Osteoblast (primary cell): ENCODE data around the gene CSK. TPM values are rescaled to one million over a fixed set of nuclear protein-coding genes. Genes with fewer than 3 reads are reported as not detected.

ENCODE experiments used
- DNase-seq: peaks from one replicate; pipeline ENCODE4 v3.0.0; 2011; ENCODE audit warnings: low spot score, mixed read lengths; ENCODE audit not compliant: insufficient read length; ENCODE audit errors: missing footprints
- H2AFZ ChIP-seq: 2 replicates; pipeline ENCODE4 v1.6.0; 2011; ENCODE audit warnings: mild to moderate bottlenecking, low read length
- H3K27ac ChIP-seq: 2 replicates; pipeline ENCODE4 v1.5.1; 2011; ENCODE audit warnings: mild to moderate bottlenecking, low read depth, low read length, moderate library complexity
- H3K27me3 ChIP-seq: 2 replicates; pipeline ENCODE4 v1.6.0; 2012; ENCODE audit warnings: mild to moderate bottlenecking, control low read depth, inconsistent platforms, low read length, moderate library complexity; ENCODE audit not compliant: insufficient read depth
- H3K36me3 ChIP-seq: 2 replicates; pipeline ENCODE4 v1.5.1; 2011; ENCODE audit warnings: mild to moderate bottlenecking, low read length, control low read depth, moderate library complexity; ENCODE audit not compliant: insufficient read depth
- H3K4me1 ChIP-seq: 2 replicates; pipeline ENCODE4 v1.5.1; 2011; ENCODE audit warnings: mild to moderate bottlenecking, low read length, control low read depth, moderate library complexity; ENCODE audit not compliant: insufficient read depth
- H3K4me2 ChIP-seq: 2 replicates; pipeline ENCODE4 v1.6.0; 2011; ENCODE audit warnings: mild to moderate bottlenecking, low read length; ENCODE audit not compliant: insufficient read depth
- H3K4me3 ChIP-seq: fragments of 200-600 bp; sonication (generic); 3 replicates; pipeline ENCODE4 v1.5.1; 2012; ENCODE audit warnings: mild to moderate bottlenecking, low read length, inconsistent platforms; ENCODE audit not compliant: insufficient read depth
- H3K79me2 ChIP-seq: 2 replicates; pipeline ENCODE4 v1.6.0; 2012; ENCODE audit warnings: mild to moderate bottlenecking, low read length, control low read depth, inconsistent platforms; ENCODE audit not compliant: insufficient read depth
- H3K9me3 ChIP-seq: 2 replicates; pipeline ENCODE4 v1.5.1; 2011; ENCODE audit warnings: low read depth, low read length, control low read depth
- H4K20me1 ChIP-seq: 2 replicates; pipeline ENCODE4 v1.6.0; 2012; ENCODE audit warnings: mild to moderate bottlenecking, low read length, control low read depth; ENCODE audit not compliant: insufficient read depth
- total RNA-seq: library from RNA; depleted of rRNA; stranded (reverse); fragments of >200 nt; gene quantifications from 2 replicates; pipeline ENCODE4 v1.2.3, GENCODE V29; 2012
- TF ChIP-seq, protein P1 (sequence below): IDR thresholded peaks from 2 replicates; pipeline ENCODE4 v1.5.1; 2011; ENCODE audit warnings: mild to moderate bottlenecking, low read depth, low read length, moderate library complexity; ENCODE audit errors: extremely low read depth

The CSK gene
- total RNA-seq, 1 donor = 31.5 TPM

DNA sequence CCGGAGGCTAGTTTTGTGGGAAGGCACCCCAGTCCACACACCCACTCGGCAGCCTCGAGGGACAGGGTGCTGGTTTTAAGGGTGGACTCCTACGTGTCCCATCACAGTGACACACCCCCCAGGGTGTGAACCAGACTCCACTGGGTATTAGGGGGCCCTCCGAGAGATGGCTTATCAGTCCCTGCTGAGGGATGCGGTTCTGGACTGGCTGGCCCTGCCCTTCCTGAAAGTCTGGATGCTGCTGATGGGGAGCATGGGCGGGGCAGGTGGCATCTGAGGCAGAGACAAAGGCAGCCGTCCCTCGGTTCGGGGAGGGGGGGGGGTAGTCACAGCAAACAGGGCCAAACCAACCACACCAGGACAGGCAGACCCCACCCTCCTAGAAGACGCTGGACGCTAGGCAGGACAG is 62.0 kb downstream of the CSK start:
- no peak overlapping the region for H2AFZ ChIP-seq
- H3K36me3 ChIP-seq = peaks cover 17% of the 10 kb centered on the region
- peak; percentile 58 for DNase-seq
- peak overlapping the region; percentile 86 for H3K4me2 ChIP-seq
- TF ChIP-seq, protein P1, sequence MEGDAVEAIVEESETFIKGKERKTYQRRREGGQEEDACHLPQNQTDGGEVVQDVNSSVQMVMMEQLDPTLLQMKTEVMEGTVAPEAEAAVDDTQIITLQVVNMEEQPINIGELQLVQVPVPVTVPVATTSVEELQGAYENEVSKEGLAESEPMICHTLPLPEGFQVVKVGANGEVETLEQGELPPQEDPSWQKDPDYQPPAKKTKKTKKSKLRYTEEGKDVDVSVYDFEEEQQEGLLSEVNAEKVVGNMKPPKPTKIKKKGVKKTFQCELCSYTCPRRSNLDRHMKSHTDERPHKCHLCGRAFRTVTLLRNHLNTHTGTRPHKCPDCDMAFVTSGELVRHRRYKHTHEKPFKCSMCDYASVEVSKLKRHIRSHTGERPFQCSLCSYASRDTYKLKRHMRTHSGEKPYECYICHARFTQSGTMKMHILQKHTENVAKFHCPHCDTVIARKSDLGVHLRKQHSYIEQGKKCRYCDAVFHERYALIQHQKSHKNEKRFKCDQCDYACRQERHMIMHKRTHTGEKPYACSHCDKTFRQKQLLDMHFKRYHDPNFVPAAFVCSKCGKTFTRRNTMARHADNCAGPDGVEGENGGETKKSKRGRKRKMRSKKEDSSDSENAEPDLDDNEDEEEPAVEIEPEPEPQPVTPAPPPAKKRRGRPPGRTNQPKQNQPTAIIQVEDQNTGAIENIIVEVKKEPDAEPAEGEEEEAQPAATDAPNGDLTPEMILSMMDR = no peak
- no peaks in the 10 kb centered on the region for H3K27me3 ChIP-seq
- H4K20me1 ChIP-seq = peaks cover 9% of the 10 kb centered on the region
- peaks cover 11% of the 10 kb centered on the region for H3K4me1 ChIP-seq
- peaks cover 9% of the 10 kb centered on the region for H3K79me2 ChIP-seq
- H3K9me3 ChIP-seq = no peaks in the 10 kb centered on the region
- no peak overlapping the region for H3K4me3 ChIP-seq
- H3K27ac ChIP-seq = peak overlapping the region; percentile 80

DNA sequence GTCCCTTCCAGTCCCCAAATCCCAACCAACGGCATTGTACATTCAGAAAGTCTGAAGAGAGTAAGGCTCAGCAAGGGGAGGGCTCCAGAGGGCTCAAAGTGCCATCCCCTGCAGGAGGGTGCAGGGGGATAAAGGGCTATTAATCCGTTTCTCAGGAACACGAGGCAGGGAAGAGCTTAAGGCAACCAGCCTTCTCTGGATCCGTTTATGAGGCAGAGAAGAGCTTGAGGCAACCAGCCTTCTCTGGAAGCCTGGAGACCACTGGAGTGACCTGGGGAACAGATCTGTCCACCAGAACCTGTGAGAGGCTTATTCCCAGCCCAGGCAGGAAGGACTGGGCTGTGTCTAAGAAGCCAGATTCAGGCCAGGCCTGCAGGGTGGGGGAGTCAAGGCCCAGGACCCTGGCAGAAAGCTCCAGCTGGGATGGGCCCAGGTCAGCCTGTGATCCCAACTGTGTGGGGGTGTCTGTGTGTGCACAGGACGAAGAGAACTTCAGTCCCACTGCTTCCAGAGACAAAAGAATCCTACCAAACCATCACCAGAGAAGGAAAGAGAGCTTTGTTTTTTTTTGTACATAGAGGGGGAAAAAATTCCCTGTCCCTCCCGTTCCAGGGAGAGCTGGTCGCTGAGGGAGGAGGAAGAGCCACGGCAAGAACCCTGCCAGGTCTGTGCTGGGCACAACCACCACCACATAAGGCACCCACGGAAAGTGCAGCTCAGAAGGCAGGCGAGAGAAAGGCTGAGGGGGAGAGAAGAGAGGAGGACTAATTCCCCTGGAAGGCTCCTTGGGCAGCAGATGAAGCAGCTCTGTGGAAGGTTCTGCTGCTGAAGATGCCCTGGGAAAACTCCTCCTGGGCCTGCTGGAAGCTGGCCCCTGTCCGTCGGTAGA is 62.7 kb downstream of the CSK start:
- Histone ChIP-seq H3K79me2 (peaks cover 9% of the 10 kb centered on the region), H3K36me3 (peaks cover 19% of the 10 kb centered on the region), H3K4me1 (peaks cover 11% of the 10 kb centered on the region), H3K9me3 (no peaks in the 10 kb centered on the region), H2AFZ (no peak overlapping the region), H3K27me3 (no peaks in the 10 kb centered on the region), H3K27ac (peak overlapping the region; percentile 12), H3K4me2 (no peak overlapping the region), H3K4me3 (no peak overlapping the region), H4K20me1 (peaks cover 9% of the 10 kb centered on the region)
- TF ChIP-seq, protein P1 = no peak
- peak; percentile 73 for DNase-seq

DNA sequence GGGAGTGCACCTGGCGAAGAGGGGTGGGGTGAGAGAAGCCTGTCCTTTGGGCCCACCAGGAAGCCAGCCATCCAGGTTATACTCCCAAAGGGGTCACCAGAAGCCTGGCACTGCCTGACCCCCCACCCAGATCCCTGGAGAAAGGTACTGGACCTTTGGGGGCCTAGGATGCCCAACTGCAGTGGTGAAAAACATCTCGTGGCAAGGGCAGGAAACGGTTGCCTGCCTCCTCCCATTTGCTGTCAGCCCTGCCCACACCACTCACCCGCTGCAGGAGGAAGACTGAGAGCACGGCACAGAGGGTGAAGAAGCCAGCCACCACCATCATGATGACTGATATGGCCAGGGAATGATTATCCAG is 63.3 kb downstream of the CSK start:
- Histone ChIP-seq H3K4me2 (no peak overlapping the region), H3K27me3 (no peaks in the 10 kb centered on the region), H3K4me1 (peaks cover 11% of the 10 kb centered on the region), H4K20me1 (peaks cover 9% of the 10 kb centered on the region), H3K79me2 (peaks cover 9% of the 10 kb centered on the region), H3K27ac (no peak overlapping the region), H3K9me3 (no peaks in the 10 kb centered on the region), H2AFZ (no peak overlapping the region), H3K4me3 (no peak overlapping the region), H3K36me3 (peaks cover 25% of the 10 kb centered on the region)
- DNase-seq = no peak
- TF ChIP-seq, protein P1 = no peak

DNA sequence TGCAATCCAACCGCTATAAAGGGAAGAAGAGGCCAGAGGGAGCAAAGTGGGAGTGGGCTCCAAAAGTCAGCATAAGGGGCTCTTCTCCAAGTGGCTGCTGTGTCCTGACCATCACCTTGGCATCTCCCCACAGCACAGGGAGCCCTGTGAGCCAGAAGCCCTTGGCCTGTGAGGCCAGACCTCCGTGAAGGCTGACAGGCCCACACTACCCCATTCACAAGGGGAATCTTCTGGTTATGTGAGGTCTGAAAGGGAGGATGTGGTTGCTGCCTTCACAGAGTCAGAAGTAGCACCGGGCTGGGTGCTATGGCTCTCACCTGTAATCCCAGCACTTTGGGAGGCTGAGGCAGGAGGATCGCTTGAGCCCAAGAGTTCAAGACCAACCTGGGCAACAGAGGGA is 63.7 kb downstream of the CSK start:
- peak; percentile 58 for DNase-seq
- Histone ChIP-seq H2AFZ (no peak overlapping the region), H3K4me1 (peaks cover 11% of the 10 kb centered on the region), H3K36me3 (peaks cover 27% of the 10 kb centered on the region), H3K4me2 (no peak overlapping the region), H3K4me3 (no peak overlapping the region), H4K20me1 (peaks cover 9% of the 10 kb centered on the region), H3K27me3 (no peaks in the 10 kb centered on the region), H3K27ac (no peak overlapping the region), H3K9me3 (no peaks in the 10 kb centered on the region), H3K79me2 (peaks cover 9% of the 10 kb centered on the region)
- TF ChIP-seq, protein P1 = no peak
